Activated naive CD4-positive, alpha-beta T cell treated with anti-CD3 and anti-CD28 coated beads, Interleukin-2, amount 10 ng/mL, durations not matched to agents 7 days and 5 days (primary cell): ENCODE measurements around the gene IL11.
A peak's percentile ranks its signal among the peaks of the same experiment; 100 is the strongest.

ENCODE experiments used
- CTCF ChIA-PET: fragments of 350-600 bp; sonication (Branson Sonifier 250); formaldehyde crosslinking; loops from one replicate; lab custom pipeline; 2021; ENCODE audit warnings: antibody characterized with exemption; lab: Charles Lee
- DNase-seq: peaks from one replicate; pipeline ENCODE4 v3.0.0-alpha.2; 2020
- H3K27ac Mint-ChIP-seq: one replicate; pipeline ENCODE4 v1.8.0; 2021; ENCODE audit warnings: mild to moderate bottlenecking, moderate library complexity, mixed read lengths
- H3K27me3 Mint-ChIP-seq: one replicate; pipeline ENCODE4 v1.8.0; 2021; ENCODE audit warnings: mild to moderate bottlenecking, mixed read lengths
- H3K36me3 Mint-ChIP-seq: one replicate; pipeline ENCODE4 v1.8.0; 2021; ENCODE audit warnings: mixed read lengths
- H3K4me1 Mint-ChIP-seq: one replicate; pipeline ENCODE4 v1.8.0; 2021; ENCODE audit warnings: mixed read lengths
- H3K4me3 Mint-ChIP-seq: one replicate; pipeline ENCODE4 v1.8.0; 2021; ENCODE audit warnings: mild to moderate bottlenecking, moderate library complexity, mixed read lengths
- H3K9me3 Mint-ChIP-seq: one replicate; pipeline ENCODE4 v1.8.0; 2021; ENCODE audit warnings: mixed read lengths

Gene IL11

DNA sequence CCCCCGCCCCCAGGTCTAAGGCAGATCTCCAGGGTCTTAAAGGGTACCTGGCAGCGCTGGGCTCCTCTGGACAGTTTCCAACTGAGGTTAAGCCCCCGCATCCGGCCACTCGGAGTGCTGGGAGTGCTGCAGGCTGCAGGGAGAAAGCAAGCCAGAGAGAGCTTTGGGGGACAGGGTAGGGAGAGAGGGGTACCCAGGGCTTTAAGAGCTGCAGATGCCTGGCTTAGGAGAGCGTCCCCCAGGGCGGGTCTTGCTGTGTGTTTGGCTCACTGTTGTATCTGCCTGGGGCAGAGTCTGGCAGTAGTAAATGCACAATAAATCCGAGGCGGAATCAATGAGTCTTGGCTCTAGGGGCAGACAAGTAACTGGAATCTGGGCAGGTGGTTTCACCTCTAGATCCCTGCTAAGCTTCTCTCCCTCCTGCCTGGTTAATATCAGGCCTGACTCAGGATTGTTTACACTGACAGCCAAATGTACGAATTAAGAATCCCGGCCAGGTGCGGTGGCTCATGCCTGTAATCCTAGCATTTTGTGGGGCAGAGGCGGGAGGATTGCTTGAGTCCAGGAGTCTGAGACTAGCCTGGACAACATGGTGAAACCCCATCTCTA lies 14.9 kb downstream of the IL11 start:
- no peak for DNase-seq
- H3K36me3 Mint-ChIP-seq, result no peaks in the 10 kb centered on the region
- H3K27me3 Mint-ChIP-seq, result peaks cover 85% of the 10 kb centered on the region
- H3K9me3 Mint-ChIP-seq, result no peaks in the 10 kb centered on the region
- peaks cover 35% of the 10 kb centered on the region for H3K4me1 Mint-ChIP-seq
- no peak overlapping the region for H3K27ac Mint-ChIP-seq
- CTCF ChIA-PET, result no interaction called here
- H3K4me3 Mint-ChIP-seq, result no peak overlapping the region

DNA sequence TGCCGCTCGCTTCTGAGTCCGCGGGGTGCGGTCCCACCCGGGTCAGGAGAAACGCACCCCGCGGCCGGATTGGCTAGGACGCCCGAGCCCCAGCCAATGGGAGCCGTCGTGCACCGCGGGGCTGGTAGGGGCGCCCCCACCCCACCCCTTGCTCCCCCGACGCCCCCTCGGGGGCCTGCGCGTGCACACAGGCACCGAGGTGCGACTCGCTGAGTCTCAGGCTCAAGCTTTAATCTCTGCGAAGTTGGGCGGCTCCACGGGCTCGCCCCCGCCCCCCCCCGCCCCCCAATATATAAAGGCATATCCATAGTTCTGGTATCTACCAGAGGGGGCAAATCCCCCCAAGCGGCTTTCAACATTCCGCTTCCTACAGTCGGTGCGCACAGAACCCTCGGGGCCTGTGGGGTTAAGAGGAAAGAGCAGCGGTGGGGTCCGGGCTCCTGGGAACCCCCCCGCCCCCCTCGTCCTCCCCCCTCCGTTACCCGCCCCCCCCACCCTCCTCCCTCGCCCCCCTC lies 15.5 kb downstream of the IL11 start, which contains the start of gene COX6B2:
COX6B2 (minus strand) TSS at position 22 of the 515 bp plus-strand sequence. CDS start 198 bp downstream, outside the sequence.
- no peaks in the 10 kb centered on the region for H3K9me3 Mint-ChIP-seq
- no peak for DNase-seq
- H3K27me3 Mint-ChIP-seq, result peaks cover 85% of the 10 kb centered on the region
- H3K4me3 Mint-ChIP-seq, result peak within 1 kb of the TSS; percentile 68
- no peaks in the 10 kb centered on the region for H3K36me3 Mint-ChIP-seq
- H3K4me1 Mint-ChIP-seq, result peaks cover 35% of the 10 kb centered on the region
- H3K27ac Mint-ChIP-seq, result no peak within 1 kb of the TSS
- CTCF ChIA-PET, result no interaction called here

DNA sequence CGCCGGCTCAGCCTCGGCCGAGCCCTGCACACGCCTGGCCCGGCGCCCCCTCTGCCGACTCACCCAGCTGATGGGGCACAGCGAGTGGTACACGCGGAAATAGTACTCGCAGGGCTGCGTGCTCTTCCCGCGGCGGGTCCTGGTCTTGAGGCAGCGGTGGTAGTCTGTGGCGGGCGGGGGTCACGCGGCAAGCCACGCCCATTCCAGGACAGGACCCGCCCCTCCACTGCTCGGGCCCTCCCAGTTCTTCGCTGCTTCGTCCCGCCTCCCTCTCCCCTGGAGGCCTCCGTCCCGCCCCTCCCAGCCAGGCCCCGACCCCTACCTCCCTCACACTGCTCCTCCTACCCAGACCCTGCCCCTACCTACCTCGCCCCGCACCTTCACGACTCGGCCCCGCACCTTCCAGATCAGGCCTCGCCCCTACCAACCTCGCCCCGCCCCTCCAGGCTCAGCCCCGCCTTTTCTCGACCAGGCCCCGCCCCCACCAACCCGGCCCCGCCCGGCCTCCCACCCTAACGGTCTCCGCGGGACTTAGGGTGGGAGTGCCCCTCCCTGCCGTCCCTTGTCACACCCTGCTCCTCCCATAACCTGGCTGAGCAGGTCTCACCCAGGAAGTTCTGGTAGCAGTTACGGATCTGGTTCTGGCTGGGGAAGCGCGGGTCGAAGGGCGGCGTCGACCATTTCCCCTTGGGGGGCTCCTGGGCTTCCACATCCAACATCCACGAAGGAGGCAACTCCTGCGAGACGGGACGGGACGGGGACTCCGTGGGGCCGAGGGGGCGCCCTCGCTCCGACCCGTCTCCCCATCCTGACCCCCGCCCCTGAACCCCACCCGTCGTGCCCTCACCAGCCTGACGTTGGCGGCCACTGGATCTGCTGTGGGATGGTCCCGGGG lies 16.2 kb downstream of the IL11 start:
- peak; percentile 79 for DNase-seq
- H3K4me1 Mint-ChIP-seq, result peaks cover 35% of the 10 kb centered on the region
- no peak overlapping the region for H3K27ac Mint-ChIP-seq
- peaks cover 84% of the 10 kb centered on the region for H3K27me3 Mint-ChIP-seq
- peak overlapping the region; percentile 68 for H3K4me3 Mint-ChIP-seq
- CTCF ChIA-PET, result no interaction called here
- H3K36me3 Mint-ChIP-seq, result no peaks in the 10 kb centered on the region
- no peaks in the 10 kb centered on the region for H3K9me3 Mint-ChIP-seq

DNA sequence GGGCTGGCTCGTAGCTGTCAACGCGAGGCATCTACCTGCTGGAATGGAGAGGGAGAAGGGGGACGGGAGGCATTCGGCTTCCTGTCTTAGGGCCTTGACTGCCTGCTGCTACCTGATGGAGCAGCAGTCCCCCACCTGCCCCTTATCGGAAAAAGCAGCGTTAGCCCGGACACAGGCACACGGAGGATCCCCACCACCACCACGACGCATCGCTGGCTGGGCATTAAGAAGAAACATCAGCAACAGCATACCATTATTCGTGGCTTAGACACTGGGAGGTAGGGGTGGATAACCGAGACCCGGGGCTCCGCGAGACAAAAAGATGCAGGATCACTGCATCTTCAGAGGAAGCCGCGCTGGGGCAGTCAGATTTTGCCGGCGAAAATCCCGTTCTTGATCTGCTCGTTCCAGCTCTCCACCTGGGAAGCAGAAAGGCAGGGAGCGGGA lies 16.9 kb downstream of the IL11 start:
- DNase-seq, result no peak
- peaks cover 77% of the 10 kb centered on the region for H3K27me3 Mint-ChIP-seq
- peak overlapping the region; percentile 68 for H3K4me3 Mint-ChIP-seq
- no peaks in the 10 kb centered on the region for H3K9me3 Mint-ChIP-seq
- H3K4me1 Mint-ChIP-seq, result peaks cover 35% of the 10 kb centered on the region
- CTCF ChIA-PET, result no interaction called here
- no peaks in the 10 kb centered on the region for H3K36me3 Mint-ChIP-seq
- no peak overlapping the region for H3K27ac Mint-ChIP-seq

DNA sequence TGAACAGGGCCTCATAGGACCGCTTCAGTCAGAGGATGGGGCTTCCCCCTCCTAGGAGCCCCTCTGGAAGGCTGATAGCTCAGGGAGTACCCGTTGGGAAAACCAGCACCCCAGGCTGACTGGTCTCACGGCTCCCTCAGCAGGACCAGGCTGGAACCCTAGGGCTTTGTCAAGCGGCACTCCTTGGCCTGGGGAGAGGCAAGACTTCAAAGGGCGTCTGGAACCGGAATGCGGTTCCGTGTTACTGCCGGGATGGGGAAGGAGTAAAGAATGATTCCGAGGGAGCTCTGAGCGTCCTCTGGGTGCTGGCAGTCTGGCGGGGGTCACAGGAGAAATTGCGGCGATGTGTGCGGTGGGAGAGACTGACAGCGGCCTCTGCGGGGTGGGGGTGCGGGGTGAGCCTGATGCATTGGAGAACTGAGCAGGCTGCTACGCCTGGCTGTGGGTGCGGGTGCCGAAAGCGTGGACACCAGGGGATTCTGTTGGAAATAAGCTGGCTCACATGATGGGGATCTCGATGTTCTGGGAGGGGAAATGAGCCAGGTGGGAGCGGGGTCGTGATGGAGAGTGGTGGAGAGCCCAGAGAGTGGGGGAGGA lies 17.6 kb downstream of the IL11 start:
- CTCF ChIA-PET, result no interaction called here
- H3K27ac Mint-ChIP-seq, result no peak overlapping the region

DNA sequence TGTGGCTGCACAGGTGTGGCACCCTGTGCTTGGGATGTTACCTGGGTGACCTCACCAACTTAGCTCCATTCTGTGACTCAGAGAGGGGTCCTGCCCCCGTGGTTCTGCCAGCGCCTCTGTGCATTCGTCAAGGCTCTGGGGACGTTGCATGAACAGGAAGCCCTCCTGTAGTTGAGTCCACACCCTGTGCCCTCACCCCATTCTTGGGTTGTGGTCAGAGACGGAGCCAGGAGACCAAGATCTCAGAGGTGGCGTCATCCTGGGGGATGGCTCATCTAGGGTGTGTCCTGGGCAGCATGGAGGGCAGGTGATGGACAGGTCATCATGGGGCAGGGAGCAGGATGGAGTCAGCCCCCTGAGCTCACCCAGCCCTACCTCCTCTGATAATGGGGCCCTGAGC lies 18.2 kb downstream of the IL11 start:
- Mint-ChIP-seq H3K27ac (no peak overlapping the region), H3K4me3 (no peak overlapping the region), H3K36me3 (peaks cover 3% of the 10 kb centered on the region), H3K4me1 (peaks cover 35% of the 10 kb centered on the region), H3K27me3 (peaks cover 66% of the 10 kb centered on the region), H3K9me3 (no peaks in the 10 kb centered on the region)
- CTCF ChIA-PET, result no interaction called here
- no peak for DNase-seq

More for the DNA sequence above, 17.6 kb downstream of the IL11 start:
- Mint-ChIP-seq H3K9me3 (no peaks in the 10 kb centered on the region), H3K4me3 (peak overlapping the region; percentile 1), H3K36me3 (peaks cover 3% of the 10 kb centered on the region), H3K27me3 (peaks cover 72% of the 10 kb centered on the region), H3K4me1 (peaks cover 35% of the 10 kb centered on the region)
- DNase-seq, result no peak

DNA sequence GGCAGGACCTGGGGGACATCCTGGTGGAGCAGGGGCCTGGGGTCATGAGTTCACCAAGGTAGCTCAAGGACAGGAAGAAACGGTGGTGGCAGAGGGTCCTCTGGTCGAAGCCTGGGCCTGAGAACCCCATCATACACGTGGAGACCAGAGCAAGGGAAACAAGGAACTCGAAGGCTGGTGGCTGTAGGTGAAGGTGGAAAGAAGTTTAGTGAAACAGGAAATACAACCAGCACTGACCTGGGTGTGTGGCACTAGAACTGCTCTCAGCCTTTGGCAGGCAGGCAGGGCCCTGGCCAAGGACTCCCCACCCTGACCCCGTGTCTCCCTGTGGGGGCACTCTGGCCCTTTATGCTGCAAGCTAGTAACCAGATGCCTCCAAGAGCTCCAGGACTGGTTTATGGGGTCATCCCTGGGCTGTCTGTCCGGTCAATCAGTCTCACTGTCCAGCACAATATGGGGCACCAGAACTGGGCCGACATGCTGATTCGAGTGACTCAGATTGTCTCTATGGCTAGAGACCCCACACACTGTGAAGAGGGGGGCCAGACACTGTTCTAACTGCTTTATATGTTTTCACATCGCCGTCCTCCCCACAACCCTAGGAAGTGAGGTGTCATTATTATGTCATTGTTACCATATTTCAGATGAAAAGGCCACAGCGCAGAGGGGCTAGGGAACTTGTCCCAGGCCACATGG lies 19.5 kb downstream of the IL11 start:
- no peak overlapping the region for H3K4me3 Mint-ChIP-seq
- CTCF ChIA-PET, result interaction anchor here (0.7 to 1.3 kb wide), 2 partner anchors 18 to 49 kb away, joined by 4 read pairs; no protein-coding TSS in a partner anchor

DNA sequence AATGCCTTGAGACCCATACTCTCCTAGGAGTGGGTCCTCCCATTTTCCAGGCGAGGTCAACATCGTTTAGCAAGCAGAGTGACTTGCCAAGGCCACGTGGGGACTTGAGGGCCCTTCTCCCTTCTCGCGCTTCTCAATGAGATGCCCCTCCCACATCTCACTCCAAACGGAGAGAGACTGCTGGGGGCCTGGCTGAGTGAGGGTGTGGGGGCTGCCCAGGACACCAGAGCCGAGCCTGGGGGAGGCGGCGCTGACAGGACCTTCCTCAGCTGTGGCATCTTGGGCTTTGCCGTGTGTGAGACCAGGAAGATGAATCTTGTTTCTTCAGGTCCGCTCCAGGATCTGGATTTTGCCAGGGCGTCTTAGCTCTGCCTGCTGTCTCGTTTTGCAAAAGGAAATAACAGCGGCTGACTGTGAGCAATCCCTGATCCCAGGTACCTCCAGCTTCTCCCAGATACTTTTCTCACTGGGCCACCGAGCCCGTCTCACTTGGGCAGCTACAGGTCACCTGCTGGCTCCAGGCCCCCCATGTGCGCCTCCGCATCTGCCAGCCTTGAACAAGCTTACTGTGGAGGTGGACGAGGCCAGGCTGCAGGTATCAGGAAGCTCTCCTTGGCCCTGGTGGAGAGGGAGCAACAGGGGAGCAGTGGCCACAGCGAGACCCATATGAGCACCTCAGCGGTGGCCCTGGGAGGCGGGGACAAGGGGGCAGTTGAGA lies 21.8 kb downstream of the IL11 start:
- DNase-seq, result no peak
- Mint-ChIP-seq H3K27ac (no peak overlapping the region), H3K9me3 (no peaks in the 10 kb centered on the region), H3K27me3 (peaks cover 32% of the 10 kb centered on the region), H3K4me3 (no peak overlapping the region), H3K36me3 (peaks cover 14% of the 10 kb centered on the region), H3K4me1 (peaks cover 25% of the 10 kb centered on the region)
- CTCF ChIA-PET, result no interaction called here

More for the DNA sequence above, 19.5 kb downstream of the IL11 start:
- DNase-seq, result no peak
- peaks cover 35% of the 10 kb centered on the region for H3K4me1 Mint-ChIP-seq
- H3K27me3 Mint-ChIP-seq, result peaks cover 53% of the 10 kb centered on the region
- H3K27ac Mint-ChIP-seq, result no peak overlapping the region
- peaks cover 3% of the 10 kb centered on the region for H3K36me3 Mint-ChIP-seq
- H3K9me3 Mint-ChIP-seq, result no peaks in the 10 kb centered on the region

DNA sequence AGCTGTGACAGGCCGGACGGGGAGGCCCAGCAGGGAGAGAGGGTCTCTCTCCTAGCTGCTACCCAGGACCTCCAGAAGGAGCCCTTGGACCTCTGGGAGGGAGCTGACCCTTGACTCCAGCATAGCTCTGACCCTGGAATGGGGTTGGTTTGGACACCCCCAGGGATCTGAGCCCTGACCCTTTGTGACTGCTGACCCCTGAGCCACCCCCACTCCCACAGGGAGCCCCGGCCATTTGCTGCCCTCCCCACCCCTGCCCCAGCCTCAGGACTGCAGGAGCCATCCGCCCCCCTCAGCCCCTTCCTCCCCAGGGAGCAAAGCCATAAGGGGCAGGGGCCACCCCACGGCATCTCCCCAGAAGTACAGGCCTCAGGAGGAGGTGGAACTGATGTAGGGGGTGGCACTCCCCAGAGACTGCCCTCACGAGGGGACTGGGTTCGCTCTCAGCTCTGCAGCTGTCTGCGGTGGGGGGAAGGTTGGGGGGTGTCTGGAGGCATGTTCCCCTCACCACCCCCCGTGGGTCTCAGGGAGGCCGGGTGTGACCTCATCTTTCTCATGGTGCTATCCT lies 22.7 kb downstream of the IL11 start:
- Mint-ChIP-seq H3K9me3 (no peaks in the 10 kb centered on the region), H3K4me3 (no peak overlapping the region), H3K27me3 (peaks cover 22% of the 10 kb centered on the region), H3K27ac (no peak overlapping the region), H3K36me3 (peaks cover 21% of the 10 kb centered on the region), H3K4me1 (peaks cover 15% of the 10 kb centered on the region)
- no peak for DNase-seq
- CTCF ChIA-PET, result no interaction called here

DNA sequence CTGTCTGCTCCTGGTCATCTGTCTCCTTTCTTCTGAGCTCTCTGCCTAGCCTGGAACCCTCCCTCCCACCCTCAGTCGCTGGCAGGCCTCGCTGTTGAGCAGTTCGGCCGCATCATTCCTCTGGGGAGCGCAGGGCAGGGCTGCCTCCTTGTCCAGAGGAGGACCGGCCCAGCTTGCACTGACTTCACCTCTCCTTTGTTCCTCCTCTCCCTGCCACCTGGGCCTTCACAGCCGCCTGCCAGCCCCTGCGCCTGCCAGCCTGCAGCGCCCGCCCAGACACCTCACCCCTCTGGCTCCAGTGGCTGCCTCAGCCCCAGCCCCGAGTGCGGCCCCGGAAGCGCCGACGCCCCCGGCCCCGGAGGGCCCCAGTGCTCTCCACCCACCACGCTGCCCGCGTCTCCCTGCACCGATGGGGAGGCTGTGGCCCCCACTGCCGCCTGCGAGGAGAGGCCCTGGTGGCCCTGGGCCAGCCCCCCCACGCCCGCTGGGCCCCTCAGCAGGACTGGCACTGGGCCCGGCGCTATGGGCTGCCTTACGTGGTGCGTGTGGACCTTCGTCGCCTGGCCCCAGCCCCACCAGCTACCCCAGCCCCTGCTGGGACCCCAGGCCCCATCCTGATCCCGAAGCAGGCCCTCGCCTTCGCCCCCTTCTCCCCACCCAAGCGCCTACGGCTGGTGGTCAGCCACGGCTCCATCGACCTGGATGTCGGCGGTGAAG lies 23.4 kb downstream of the IL11 start:
- Mint-ChIP-seq H3K4me1 (peaks cover 11% of the 10 kb centered on the region), H3K36me3 (peaks cover 21% of the 10 kb centered on the region), H3K27me3 (peaks cover 16% of the 10 kb centered on the region), H3K4me3 (no peak overlapping the region), H3K9me3 (no peaks in the 10 kb centered on the region), H3K27ac (no peak overlapping the region)
- CTCF ChIA-PET, result no interaction called here
- no peak for DNase-seq

DNA sequence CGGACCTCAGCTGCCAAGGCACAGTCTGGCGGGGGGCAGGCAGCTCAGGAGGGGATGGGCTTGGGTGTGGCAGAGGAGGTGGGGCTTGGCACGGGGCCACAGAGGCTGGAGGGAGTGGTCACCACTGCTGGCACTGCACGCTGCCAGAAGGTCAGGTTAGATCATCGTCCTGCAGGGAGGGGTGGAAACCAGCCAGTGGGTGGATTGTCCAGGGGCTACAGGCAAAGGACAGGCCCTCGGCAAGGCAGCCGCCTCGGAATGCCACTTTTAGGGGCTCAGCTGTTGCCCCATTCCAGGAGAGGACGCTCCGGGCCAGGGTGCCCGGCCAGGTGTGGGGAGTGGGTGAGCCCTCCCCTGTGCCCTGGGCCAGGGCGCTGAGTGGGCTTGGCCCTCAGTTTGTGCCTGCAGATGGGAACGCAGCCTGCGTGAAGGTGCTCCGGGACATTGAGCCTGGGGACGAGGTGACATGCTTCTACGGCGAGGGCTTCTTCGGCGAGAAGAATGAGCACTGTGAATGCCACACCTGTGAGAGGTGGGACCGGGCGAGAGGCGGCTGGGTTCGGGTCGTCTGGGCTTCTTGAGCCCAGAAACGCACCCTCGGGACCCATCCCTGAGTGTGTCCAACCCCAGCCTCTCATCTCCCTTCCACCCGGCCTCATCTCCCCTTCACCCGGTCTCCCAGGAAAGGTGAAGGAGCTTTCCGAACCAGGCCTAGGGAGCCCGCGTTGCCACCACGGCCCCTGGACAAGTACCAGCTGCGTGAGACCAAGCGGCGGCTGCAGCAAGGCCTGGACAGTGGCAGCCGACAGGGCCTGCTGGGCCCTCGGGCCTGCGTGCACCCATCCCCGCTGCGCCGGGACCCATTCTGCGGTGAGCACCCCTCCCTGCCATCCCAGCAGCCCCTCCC lies 24.2 kb downstream of the IL11 start:
- H3K36me3 Mint-ChIP-seq, result peaks cover 24% of the 10 kb centered on the region
- no peak overlapping the region for H3K27ac Mint-ChIP-seq
- peaks cover 8% of the 10 kb centered on the region for H3K27me3 Mint-ChIP-seq
- H3K4me3 Mint-ChIP-seq, result no peak overlapping the region
- H3K4me1 Mint-ChIP-seq, result peaks cover 8% of the 10 kb centered on the region
- CTCF ChIA-PET, result no interaction called here
- no peaks in the 10 kb centered on the region for H3K9me3 Mint-ChIP-seq
- no peak for DNase-seq
